DMS114 treated with DMSO at 0.1 percent for 48 hours (cell line): Measurements from ENCODE around the gene SHF.
"Not testable (repeated sequence)": the region's sequence is repeated elsewhere in the genome, so short reads cannot be mapped to it uniquely, and the experiment has no call there.

ENCODE experiments used
- DNase-seq: peaks from one replicate; lab custom pipeline; 2025; ENCODE audit not compliant: unreplicated experiment; lab: John Stamatoyannopoulos, UW

Gene SHF, protein sequence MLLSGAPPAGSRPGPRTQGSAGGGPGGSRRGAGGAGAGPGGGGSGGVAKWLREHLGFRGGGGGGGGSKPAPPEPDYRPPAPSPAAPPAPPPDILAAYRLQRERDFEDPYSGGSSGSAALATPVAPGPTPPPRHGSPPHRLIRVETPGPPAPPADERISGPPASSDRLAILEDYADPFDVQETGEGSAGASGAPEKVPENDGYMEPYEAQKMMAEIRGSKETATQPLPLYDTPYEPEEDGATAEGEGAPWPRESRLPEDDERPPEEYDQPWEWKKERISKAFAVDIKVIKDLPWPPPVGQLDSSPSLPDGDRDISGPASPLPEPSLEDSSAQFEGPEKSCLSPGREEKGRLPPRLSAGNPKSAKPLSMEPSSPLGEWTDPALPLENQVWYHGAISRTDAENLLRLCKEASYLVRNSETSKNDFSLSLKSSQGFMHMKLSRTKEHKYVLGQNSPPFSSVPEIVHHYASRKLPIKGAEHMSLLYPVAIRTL

DNA sequence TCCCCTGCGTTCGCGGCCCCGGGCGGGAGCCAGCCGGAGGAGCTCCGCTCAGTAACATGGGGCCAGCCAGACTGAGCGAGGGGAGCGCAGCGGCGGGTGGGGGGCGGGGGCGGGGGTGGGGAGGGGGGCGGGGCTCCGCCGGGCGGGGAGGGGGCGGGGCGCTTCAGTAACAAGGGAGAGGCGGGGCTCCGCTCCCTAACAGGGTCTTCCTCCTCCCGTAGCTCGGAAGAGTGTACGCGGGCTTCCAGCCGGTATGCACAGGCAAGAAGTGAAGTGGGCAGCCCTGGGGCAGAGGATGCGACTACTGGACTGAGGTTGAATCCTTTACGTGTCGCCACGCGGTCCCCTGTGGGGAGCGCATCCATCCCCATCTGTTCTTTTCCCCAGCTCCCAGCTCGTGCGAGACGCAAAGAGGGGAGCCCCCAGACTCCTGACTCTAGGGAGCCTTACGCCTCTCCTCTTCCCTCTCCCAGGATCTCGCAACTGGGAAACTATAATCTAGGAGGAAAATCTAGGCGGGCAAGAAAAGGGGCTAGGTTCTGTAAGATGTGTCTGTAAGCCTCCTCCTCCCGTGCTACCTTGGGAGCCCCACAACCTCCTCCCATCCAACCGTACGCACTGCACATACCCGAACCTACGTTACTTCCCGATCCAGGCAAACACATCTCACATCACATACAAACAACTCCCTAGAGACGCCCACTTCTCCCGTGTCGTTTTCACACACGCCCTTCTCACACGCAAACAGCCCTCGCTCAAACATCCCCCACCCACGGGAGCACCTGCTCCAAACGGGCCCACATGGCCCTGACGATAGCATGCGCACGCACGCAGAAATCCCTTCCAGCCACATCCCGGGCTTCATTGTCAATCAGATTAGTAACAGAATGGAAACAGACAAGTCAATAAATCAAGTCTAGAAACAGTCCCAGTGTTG lies at the start of gene SHF:
SHF (minus strand) TSS at position 73 of the 937 bp plus-strand sequence; CDS start at position 58, 15 bp downstream.
- no peak for DNase-seq

DNA sequence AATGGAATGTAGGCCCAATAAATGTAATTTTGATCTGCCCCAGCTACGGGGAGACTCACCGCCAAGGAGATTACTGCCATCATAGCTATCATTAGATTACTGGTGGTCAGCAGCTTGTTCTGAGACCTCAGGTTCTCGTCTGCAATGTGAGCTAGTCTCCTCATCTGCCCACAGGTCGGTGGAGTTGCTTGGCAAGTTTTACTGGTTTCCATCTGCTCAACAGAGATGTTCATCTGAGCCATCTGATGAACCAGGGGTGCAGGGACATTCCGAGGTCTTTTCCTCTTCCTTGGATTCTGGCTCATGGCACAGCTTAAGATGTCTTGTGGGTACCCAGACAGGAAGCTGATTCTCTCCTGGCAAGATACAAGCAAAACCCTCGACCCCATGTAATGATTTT lies 49.0 kb upstream of the SHF start:
- DNase-seq: not testable (repeated sequence)

DNA sequence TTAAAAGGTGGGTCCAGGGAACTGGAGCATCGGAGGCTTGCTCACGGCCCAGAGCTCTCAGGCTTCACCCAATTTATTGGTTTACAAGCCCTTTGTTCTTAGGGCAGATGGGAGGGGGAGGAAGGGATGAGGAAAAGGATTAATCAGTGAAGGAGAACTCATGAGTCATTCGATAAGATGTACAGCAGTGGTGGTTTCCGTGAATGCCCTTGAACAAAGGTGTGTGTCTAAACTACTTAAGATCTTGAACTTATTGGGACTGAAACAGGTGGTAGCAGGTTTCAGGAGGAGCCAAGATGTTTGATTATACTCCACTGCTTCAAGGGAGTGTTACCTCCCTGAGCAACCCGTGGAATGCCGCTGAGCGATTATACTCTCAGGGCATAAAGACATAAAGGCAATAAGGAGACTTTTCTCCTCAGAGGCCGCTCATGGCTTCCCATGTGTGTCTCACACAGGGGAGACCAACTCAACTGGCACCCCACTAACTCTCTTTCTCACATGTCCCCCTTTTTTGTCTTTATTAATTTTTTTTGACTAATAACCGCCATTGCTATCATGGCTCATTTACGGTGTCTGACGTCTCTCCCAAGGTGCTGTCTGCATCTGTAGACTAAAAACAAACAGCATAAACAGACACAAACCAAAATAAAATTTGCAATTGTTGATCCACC lies 46.9 kb upstream of the SHF start:
- DNase-seq: no peak

DNA sequence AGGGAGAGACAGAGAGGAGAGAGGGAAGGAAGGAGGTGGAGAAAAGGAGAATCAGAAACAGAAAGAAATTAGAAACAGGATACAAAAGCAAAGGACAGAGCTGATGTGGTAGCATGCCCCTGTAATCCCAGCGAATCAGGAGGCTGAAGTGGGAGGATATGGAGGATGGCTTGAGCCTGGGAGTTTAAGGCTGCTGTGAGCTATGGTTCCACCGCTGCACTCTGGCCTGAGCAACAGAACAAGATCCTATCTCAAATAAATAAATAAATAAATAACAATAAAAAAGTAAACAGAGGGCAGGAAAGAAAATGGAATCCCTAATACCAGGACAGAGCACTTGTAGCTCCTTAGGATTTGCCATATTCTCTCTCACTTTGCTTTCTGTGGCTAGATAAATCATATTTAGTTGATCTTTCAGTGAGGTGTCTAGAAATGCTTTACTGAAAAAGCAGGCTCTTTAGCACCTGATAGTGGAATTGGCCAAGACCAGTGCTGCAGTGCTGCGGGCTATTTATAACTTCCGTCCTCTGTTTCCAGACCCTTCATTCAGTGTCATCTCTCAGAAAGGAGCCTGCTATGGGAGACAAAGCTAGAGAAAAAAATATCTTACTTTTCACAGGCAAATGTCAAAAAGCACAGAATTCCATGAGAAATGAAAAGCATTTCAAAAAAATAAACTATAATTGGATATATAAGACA lies 44.2 kb upstream of the SHF start:
- no peak for DNase-seq

DNA sequence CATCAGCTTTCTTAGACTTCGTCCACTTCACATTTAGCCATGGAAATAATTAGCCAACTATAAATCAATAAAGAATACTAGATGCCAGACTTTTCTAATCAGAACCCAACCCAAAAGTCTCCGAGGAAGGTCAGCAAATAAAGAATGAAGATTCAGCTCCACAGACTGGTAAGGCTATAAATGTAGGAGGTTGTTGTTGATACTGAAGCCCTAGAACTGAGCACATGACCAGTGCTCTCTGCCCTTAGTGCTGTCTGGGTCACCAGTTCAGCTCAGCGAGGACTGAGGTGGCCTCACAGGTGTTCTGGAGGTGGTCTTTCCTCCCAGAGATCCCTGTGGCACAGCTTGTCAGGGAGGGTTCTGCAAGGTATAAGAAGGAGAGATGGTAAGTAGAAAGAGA lies 43.4 kb upstream of the SHF start:
- no peak for DNase-seq

DNA sequence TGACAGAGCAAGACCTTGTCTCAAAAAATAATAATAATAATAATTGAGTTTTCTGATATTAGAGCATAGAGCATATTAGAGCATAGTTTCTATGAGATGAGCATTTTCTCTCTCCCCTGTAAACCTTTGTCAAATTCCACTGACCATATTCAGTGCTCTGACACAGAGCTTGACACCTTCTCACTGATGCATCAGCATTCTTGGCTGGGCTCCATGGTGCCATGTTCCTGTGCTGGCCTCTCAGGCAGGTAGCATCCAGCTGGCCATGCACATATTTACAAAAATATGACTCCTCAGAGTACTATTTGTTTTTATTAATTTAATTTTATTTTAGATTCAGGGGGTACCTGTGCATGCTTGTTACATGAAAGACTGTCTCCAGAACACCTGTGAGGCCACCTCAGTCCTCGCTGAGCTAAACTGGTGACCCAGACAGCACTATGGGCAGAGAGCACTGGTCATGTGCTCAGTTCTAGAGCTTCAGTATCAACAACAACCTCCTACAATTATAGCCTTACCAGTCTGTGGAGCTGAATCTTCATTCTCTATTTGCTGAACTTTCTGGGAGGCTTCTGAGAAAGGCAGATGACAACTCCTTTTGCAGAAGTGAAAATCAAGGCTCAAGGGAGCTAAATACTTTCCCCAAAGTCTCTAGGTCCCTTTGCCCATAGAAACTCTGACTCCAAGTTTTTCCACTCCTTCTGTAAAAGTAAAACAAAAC lies 42.6 kb upstream of the SHF start:
- DNase-seq: no peak

DNA sequence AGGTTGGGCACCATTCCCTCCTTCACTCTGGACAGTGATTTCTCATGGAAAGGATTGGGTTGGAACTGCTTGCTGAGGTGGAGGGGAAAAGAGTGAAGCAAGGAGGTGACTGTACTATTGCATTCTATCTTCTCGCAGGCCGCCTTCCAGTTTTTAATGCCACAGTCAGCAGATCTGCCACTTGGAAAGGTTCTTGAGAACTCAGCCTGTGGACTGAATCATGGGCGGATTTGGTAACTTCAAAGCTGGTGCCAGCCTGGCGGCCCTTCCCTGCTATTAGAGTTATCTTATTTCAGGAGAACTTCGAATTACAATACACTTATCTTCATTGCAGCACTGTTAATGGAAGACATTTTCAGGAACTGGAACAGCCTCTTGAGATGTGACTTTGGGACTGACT lies 41.2 kb upstream of the SHF start:
- DNase-seq: no peak

DNA sequence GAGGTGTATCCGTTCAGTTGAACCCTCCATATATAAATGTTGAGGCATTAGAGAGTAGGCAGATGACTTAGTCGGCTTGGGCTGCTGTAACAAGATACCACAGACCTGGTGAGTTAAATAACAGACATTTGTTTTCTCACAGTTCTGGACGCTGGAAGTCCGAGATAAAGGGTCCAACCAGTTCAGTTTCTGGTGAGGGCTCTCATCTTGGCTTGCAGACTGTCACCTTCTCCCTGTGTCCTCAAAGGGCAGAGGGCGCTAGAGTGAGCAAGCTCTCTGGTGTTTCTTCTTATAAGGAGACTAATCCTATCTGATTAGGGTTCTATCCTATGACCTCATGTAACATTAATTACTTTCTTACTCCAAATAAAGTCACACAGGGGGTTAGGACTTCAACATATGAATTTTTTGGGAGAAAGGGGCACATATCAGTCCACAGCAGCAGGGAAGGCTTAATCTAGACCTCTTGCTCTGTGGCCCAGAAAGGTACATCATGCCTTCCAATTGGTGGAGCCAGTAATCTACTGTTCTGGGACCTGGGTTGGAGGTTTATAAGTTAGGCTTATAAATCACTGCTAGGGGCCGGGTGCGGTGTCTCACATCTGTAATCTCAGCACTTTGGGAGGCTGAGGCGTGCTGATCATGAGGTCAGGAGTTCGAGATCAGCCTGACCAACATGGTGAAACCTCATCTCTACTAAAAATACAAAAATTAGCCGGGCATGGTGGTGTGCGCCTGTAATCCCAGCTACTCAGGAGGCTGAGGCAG lies 37.9 kb upstream of the SHF start:
- DNase-seq: no peak

DNA sequence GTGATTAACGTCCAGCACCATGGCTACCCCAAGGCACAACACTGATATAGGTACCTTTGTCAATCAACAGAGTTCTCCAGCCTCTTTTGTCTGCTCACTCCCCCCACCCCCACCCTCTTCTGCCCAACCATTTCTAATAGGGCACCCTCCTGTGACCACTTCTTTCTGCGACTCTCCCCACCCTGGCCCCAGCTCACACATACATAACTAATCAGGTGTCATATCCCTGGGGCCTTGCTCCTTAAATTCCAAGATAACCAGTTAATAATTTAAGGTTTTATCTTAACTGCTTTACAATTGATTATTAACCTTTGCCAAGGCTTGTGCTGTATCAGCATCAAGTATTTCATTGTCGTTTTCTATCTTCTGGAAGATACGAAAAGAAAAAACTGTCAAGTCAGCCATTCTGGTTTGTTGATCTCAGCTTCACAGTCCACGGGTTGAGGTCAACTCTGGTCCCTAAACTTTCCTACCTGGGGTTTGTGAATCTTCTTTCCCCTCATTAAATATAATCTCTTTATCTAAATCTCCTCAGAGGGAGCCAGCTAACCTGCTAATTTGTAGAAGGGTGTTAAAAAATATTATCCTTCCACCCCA lies 37.0 kb upstream of the SHF start:
- DNase-seq: no peak

DNA sequence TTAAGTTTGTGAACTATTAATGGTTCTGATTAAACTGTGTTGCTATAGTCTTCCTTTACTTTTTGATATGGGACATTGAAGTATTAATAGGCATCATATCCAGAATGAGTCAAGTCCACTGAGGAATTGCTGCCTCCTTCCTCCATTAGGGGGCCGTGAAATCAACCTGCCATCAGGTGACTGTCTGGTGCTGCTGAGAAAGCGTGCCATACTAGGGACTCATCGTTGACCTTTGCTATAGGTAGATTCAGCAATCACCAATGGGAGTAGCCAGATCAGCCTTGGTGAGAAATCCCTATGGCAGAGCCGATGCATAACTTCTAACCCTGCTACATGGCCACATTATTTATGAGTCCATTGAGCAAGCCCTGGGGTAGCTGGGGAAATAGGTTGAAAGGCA lies 34.2 kb upstream of the SHF start:
- no peak for DNase-seq

DNA sequence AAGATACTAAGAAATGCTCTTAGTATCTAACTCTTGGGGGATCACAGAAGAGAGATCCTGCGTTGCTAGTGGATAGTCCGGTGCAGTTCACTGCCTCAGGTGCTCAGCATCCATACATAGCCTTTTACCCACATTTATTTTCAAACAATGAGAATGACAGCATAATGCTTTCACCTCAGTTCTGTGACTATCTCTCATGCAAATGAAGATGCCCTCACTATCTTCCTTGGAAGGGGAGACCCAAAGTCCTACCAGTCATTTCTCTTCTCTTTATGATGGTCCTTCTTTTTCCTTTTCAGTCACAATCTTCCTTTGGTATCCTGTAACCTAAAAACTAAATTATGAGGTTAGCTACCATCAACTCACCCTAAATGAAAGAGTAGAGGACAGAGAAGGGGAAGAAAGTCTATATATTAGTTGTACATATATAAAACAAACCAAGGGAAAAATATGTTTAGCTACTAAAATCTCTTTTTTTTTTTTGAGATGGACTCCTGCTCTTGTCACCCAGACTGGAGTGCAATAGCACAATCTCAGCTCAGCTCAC lies 33.4 kb upstream of the SHF start:
- no peak for DNase-seq

DNA sequence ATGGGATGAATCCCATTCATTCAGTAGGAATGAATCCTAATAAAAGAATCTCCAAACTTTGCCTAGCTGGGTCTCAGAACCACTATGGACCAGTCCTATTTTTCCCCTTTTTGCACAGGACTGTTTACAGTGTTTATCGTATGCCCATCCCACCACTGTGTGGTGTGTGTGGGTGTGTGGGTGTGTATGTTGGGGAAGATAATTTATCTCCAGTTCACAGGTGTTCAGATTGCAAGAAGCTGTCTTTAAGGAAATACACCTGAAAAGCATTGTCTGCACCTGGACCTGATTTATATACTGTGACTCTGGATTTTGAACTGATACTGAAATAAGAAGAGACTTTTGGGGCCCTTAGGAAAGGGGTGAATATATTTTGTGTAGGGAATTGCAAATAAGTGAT lies 24.7 kb upstream of the SHF start:
- no peak for DNase-seq

DNA sequence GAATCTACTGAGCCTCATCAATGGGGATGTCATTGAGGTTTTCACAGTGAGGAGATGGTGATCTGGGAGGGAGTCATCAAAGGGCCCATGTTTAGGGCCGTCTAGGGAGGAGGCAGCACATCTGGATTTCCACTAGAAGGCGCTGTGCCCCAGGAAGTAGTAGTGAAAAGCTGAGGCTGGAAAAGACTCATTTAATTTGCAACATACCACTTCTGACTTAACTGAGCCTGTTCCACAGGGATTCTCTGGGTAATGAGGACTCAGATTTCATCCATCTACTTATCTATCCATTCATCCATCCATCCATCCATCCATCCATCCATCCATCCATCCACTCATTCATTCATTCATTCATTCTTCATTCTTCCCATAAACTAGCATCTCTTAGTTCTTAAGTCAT lies 17.4 kb upstream of the SHF start:
- peak; percentile 64 for DNase-seq

DNA sequence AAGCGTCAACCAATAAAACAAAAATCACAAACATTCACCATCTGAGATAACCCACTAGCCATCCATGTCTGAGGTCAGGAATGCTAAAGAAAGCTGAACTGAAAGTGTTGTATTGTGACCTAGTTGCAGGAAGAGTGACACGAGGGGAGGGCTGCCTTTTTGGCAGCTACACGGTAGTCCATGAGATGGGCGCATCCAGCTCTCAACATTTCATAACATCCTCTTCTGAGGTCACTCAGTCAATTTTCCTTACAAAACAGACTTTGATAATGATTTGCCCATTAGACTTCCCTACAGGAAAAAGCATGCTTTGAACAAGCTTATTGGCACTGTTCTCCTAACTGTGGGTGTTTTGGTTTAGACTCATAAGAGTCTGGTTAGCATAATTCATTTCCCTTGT lies 15.4 kb upstream of the SHF start:
- no peak for DNase-seq

DNA sequence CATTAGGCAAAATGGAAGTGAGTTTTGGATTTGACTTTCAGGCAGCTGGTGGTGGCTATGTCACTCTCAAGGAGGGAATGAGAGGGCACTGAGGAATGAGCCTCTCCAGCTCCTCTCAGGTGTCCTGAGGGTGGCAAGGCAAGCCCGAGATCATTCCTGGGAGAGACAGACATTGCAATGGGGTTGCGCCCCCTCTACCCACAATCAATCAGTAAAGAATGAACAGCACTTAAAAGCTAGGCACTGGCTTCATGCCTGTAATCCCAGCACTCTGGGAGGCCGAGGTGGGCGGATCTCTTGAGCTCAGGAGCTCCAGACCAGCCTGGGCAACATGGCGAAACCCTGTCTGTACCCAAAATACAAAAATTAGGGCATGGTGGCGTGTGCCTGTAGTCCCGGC lies 14.1 kb upstream of the SHF start:
- no peak for DNase-seq

DNA sequence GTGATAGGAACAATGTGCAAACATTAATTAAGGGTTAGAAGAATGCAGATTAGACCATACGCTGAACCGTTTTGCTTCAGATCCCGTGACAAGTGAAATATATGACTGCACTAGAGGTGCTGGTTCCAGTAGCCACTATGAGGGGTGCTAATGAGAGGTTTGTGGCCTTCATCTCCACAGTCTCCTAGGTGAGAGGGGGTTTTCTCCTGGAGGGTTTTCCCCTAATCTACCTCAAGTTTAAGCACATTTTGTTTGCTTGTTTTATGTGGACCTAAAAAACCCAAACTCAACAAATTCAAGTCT lies 13.7 kb upstream of the SHF start:
- DNase-seq: no peak

DNA sequence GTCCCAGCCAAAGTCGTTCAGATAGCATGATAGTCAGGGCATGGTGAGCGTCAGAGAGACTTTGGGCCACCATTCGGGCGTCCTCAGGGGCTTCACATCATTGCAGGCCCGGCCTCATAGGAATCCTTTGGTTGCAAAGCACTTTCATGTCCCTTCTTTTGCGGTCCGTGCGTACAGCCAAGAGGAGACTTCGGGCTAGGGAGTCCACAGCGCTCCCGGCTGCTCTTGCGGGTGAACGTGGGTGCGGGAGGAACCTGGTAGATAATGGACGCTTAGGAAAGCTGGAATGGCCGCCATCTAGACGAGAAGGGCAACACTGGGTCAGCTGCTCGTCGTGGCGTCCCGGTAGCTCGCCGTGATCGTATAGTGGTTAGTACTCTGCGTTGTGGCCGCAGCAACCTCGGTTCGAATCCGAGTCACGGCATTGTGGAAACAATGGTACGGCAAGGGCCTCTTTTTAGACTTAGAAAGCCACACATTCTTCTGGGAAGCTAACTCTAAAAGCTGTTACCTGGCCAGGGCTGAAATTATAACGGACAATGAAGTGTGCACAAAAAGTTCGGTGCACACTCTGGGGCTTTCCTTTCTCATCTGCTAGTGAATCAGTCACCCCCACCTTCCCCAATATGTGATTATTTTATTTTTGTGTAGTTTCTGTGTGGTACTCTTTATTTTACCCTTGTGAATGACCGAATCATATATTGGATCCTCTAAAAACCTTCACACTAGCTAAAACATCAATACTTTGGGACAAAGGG lies 13.2 kb upstream of the SHF start:
- peak; percentile 69 for DNase-seq
